DMS 273 (cell line): ENCODE measurements around the gene LTB4R2.

Source experiments
- DNase-seq: peaks from one replicate; lab custom pipeline; 2025; ENCODE audit not compliant: unreplicated experiment; lab: John Stamatoyannopoulos, UW

The LTB4R2 gene

GRCh38 chr14:24277071-24277470, 32.9 kb upstream of the LTB4R2 start:
- no peak for DNase-seq

- no peak for DNase-seq
These were observed 32.2 kb upstream of the LTB4R2 start for GRCh38 chr14:24277606-24278321.

- DNase-seq, result no peak
These were observed 31.5 kb upstream of the LTB4R2 start for GRCh38 chr14:24278424-24278823.

- DNase-seq, result peak; percentile 69
These were observed 30.4 kb upstream of the LTB4R2 start for GRCh38 chr14:24279301-24280186.

- no peak for DNase-seq
These were observed 29.0 kb upstream of the LTB4R2 start for GRCh38 chr14:24280797-24281460.

GRCh38 chr14:24281636-24282035, 28.3 kb upstream of the LTB4R2 start:
- DNase-seq, result no peak

GRCh38 chr14:24282736-24283135, 27.2 kb upstream of the LTB4R2 start:
- peak; percentile 32 for DNase-seq

GRCh38 chr14:24283796-24284460, 26.0 kb upstream of the LTB4R2 start:
- no peak for DNase-seq

GRCh38 chr14:24284501-24285035, 25.4 kb upstream of the LTB4R2 start:
- peak; percentile 49 for DNase-seq

- DNase-seq, result no peak
These were observed 24.6 kb upstream of the LTB4R2 start for GRCh38 chr14:24285351-24285750.

GRCh38 chr14:24286996-24287395, 22.9 kb upstream of the LTB4R2 start:
- DNase-seq, result no peak

- no peak for DNase-seq
These were observed 20.2 kb upstream of the LTB4R2 start for GRCh38 chr14:24289649-24290280.

GRCh38 chr14:24290746-24291145, 19.2 kb upstream of the LTB4R2 start:
- DNase-seq, result no peak

GRCh38 chr14:24291446-24292117, 18.4 kb upstream of the LTB4R2 start:
- DNase-seq, result no peak

GRCh38 chr14:24292118-24292807, 17.7 kb upstream of the LTB4R2 start:
- DNase-seq, result no peak

- no peak for DNase-seq
These were observed 16.4 kb upstream of the LTB4R2 start for GRCh38 chr14:24293525-24293924.

- DNase-seq, result peak; percentile 79
These were observed 13.4 kb upstream of the LTB4R2 start for GRCh38 chr14:24296341-24297157.

GRCh38 chr14:24297190-24297964, 12.6 kb upstream of the LTB4R2 start:
- peak; percentile 64 for DNase-seq
